SK-N-SH (cell line): ENCODE measurements around the gene FAF2. TPM values are rescaled to one million over a fixed set of nuclear protein-coding genes. Genes with fewer than 3 reads are reported as not detected.

Source experiments
- CTCF ChIA-PET: fragments of 300-600, 350-600 bp; formaldehyde crosslinking; extraction: SDS; loops from one replicate; lab custom pipeline; 2021; lab: Yijun Ruan, JAX
- POLR2A ChIA-PET: fragments of 350-600 bp; sonication (Branson Sonifier 250); formaldehyde crosslinking; extraction: SDS; loops from one replicate; lab custom pipeline; 2020; ENCODE audit warnings: antibody characterized with exemption, inconsistent platforms; lab: Yijun Ruan, JAX
- DNase-seq: peaks from one replicate; pipeline ENCODE4 v3.0.0; 2012
- H2AFZ ChIP-seq: fragments of 200-600 bp; sonication (generic); 2 replicates; pipeline ENCODE4 v1.8.1; 2016; ENCODE audit warnings: antibody characterized with exemption, mild to moderate bottlenecking, low read depth
- H3F3A ChIP-seq: fragments of 200-600 bp; sonication (generic); replicated peaks from 2 replicates; pipeline ENCODE3; 2016; ENCODE audit warnings: antibody characterized with exemption, mild to moderate bottlenecking; ENCODE audit not compliant: insufficient read depth
- H3K27ac ChIP-seq, 2 experiments: fragments of 200-500 bp in 1 of 2; fragments of 200-600 bp in 1 of 2; sonication (Bioruptor generic) in 1 of 2; sonication (generic), shearing (Covaris generic) in 1 of 2; 2 replicates each; pipeline versions ENCODE4 v1.5.1 to v1.6.1; 2014 to 2016; ENCODE audit warnings: low read depth in 2 of 2, inconsistent platforms in 1 of 2, low read length in 1 of 2, mild to moderate bottlenecking in 1 of 2, mixed read lengths in 1 of 2
- H3K27me3 ChIP-seq: fragments of 200-600 bp; sonication (generic), shearing (Covaris generic); 2 replicates; pipeline ENCODE4 v1.6.1; 2016; ENCODE audit warnings: mixed run types; ENCODE audit not compliant: insufficient read depth
- H3K36me3 ChIP-seq, 2 experiments: fragments of 200-500 bp in 1 of 2; fragments of 200-600 bp in 1 of 2; sonication (Bioruptor generic) in 1 of 2; sonication (generic) in 1 of 2; replicated peaks in 1 of 2; 2 replicates each; pipeline versions ENCODE3 to v1.5.1; 2014 to 2016; ENCODE audit warnings: low read length in 1 of 2, mild to moderate bottlenecking in 1 of 2; ENCODE audit not compliant: insufficient read depth in 2 of 2, control insufficient read depth in 1 of 2
- H3K4me1 ChIP-seq, 2 experiments: fragments of 200-500 bp in 1 of 2; fragments of 200-600 bp in 1 of 2; sonication (Bioruptor generic) in 1 of 2; sonication (generic), shearing (Covaris generic) in 1 of 2; 2 replicates each; pipeline versions ENCODE4 v1.5.1 to v1.6.1; 2014 to 2016; ENCODE audit warnings: low read depth in 1 of 2, low read length in 1 of 2, mixed run types in 1 of 2; ENCODE audit not compliant: insufficient read depth in 2 of 2, control insufficient read depth in 1 of 2
- H3K4me2 ChIP-seq: fragments of 200-600 bp; sonication (generic), shearing (Covaris generic); 2 replicates; pipeline ENCODE4 v1.6.1; 2017; ENCODE audit warnings: mixed run types
- H3K4me3 ChIP-seq, 2 experiments: fragments of 200-500 bp in 1 of 2; fragments of 200-600 bp in 1 of 2; sonication (Bioruptor generic) in 1 of 2; sonication (generic), shearing (Covaris generic) in 1 of 2; 2 replicates each; pipeline versions ENCODE4 v1.5.1 to v1.8.1; 2014 to 2016; ENCODE audit warnings: low read depth in 2 of 2, inconsistent platforms in 1 of 2, low read length in 1 of 2, mild to moderate bottlenecking in 1 of 2, mixed read lengths in 1 of 2, moderate library complexity in 1 of 2
- H3K79me2 ChIP-seq: fragments of 200-600 bp; sonication (generic); 2 replicates; pipeline ENCODE4 v1.8.1; 2017; ENCODE audit warnings: mild to moderate bottlenecking; ENCODE audit not compliant: insufficient read depth
- H3K9ac ChIP-seq: fragments of 200-600 bp; sonication (generic); 2 replicates; pipeline ENCODE4 v1.6.1; 2017; ENCODE audit warnings: mixed run types
- H3K9me2 ChIP-seq: fragments of 200-600 bp; sonication (generic); 2 replicates; pipeline ENCODE4 v1.6.1; 2017; ENCODE audit warnings: mixed run types
- H3K9me3 ChIP-seq: fragments of 200-600 bp; sonication (generic); 2 replicates; pipeline ENCODE4 v1.6.1; 2017; ENCODE audit warnings: mixed run types, mild to moderate bottlenecking, moderate library complexity
- H4K20me1 ChIP-seq: fragments of 200-600 bp; sonication (generic); 2 replicates; pipeline ENCODE4 v1.6.1; 2017; ENCODE audit warnings: mild to moderate bottlenecking, mixed run types; ENCODE audit not compliant: insufficient read depth
- CTCF ChIP-seq: fragments of 200-600 bp; sonication (generic); IDR thresholded peaks from 2 replicates; pipeline ENCODE4 v1.6.1; 2017; ENCODE audit warnings: antibody characterized with exemption, mild to moderate bottlenecking, moderate library complexity
- EP300 ChIP-seq, 2 experiments: IDR thresholded peaks; 2 replicates each; pipeline versions ENCODE4 v1.4.0 to v1.6.1; 2012; ENCODE audit warnings: borderline replicate concordance in 1 of 2, low read depth in 1 of 2, low read length in 1 of 2
- FOSL2 ChIP-seq: IDR thresholded peaks from 2 replicates; pipeline ENCODE4 v1.4.0; 2012; ENCODE audit warnings: low read depth, mild to moderate bottlenecking, moderate library complexity, borderline replicate concordance
- FOXJ3 ChIP-seq: sonication (generic); formaldehyde crosslinking; IDR thresholded peaks from 2 replicates; pipeline ENCODE4 v1.5.1; 2020; ENCODE audit warnings: mild to moderate bottlenecking, missing genetic modification reagents
- GATA2 ChIP-seq: sonication (generic); formaldehyde crosslinking; IDR thresholded peaks from 2 replicates; pipeline ENCODE4 v1.5.0; 2020; ENCODE audit warnings: mild to moderate bottlenecking, missing genetic modification reagents
- MEF2A ChIP-seq: IDR thresholded peaks from 2 replicates; pipeline ENCODE4 v1.4.0; 2012; ENCODE audit warnings: low read depth, borderline replicate concordance
- NRF1 ChIP-seq: IDR thresholded peaks from 2 replicates; pipeline ENCODE4 v1.6.1; 2012; ENCODE audit warnings: low read depth, mild to moderate bottlenecking, low read length
- RXRA ChIP-seq: IDR thresholded peaks from 2 replicates; pipeline ENCODE4 v1.4.0; 2012; ENCODE audit warnings: low read depth, mild to moderate bottlenecking, borderline replicate concordance
- SIN3A ChIP-seq: IDR thresholded peaks from 2 replicates; pipeline ENCODE4 v1.6.1; 2012; ENCODE audit warnings: low read depth, mild to moderate bottlenecking, low read length, moderate library complexity, borderline replicate concordance
- WGBS: methylation state at CpG from one replicate; pipeline ENCODE4 v1.1.6; 2017; ENCODE audit warnings: low lambda C conversion rate; 5-methylcytosine and 5-hydroxymethylcytosine counted together
- polyA plus RNA-seq, 3 experiments: library from polyadenylated mRNA; depleted of rRNA; stranded (reverse); fragments of >200 nt; gene quantifications; 2 replicates each; pipeline ENCODE4 v1.2.3, GENCODE V29; 2012
- TF ChIP-seq, protein P1 (sequence below): fragments of 150-350 bp; IDR thresholded peaks from 2 replicates; pipeline ENCODE4 v1.6.1; 2016; ENCODE audit warnings: mild to moderate bottlenecking, low read depth, low read length
- TF ChIP-seq, protein P2 (sequence below): IDR thresholded peaks from 2 replicates; pipeline ENCODE4 v1.6.1; 2012; ENCODE audit warnings: mild to moderate bottlenecking, low read depth, low read length, moderate library complexity

The FAF2 gene
- polyA plus RNA-seq, 1 of the 3 experiments (the other 2 are of a cell fraction): 25.5 TPM

DNA sequence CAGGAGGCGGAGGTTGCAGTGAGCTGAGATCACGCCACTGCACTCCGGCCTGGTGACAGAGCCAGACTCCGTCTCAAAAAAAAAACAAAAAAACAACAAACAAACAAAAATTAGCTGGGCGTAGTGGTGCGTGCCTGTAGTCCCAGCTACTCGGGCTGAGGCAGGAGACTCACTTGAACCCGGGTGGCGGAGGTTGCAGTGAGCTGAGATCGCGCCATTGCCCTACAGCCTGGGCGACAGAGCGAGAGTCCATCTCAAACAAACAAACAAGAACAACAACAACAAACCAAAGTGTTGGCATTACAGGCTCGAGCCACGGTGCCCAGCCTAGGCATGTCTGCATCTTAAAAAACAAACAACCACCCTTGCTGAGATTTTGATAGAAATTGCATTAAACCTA is 76.8 kb downstream of the FAF2 start:
- Histone ChIP-seq H3K79me2 (no peaks in the 10 kb centered on the region), H3K9me2 (no peaks in the 10 kb centered on the region), H3F3A (peaks cover 3% of the 10 kb centered on the region), H4K20me1 (no peaks in the 10 kb centered on the region), H2AFZ (no peak overlapping the region), H3K27ac (no peak overlapping the region), H3K9ac (no peak overlapping the region), H3K4me2 (no peak overlapping the region), H3K4me3 (no peak overlapping the region), H3K27me3 (no peaks in the 10 kb centered on the region), H3K36me3 (peaks cover 0 to 31% of the 10 kb centered on the region in 2 experiments), H3K9me3 (no peaks in the 10 kb centered on the region), H3K4me1 (no peaks in the 10 kb centered on the region; a peak in 1 of 4 replicates)
- TF ChIP-seq RXRA (no peak), NRF1 (no peak)
- TF ChIP-seq, protein P1, sequence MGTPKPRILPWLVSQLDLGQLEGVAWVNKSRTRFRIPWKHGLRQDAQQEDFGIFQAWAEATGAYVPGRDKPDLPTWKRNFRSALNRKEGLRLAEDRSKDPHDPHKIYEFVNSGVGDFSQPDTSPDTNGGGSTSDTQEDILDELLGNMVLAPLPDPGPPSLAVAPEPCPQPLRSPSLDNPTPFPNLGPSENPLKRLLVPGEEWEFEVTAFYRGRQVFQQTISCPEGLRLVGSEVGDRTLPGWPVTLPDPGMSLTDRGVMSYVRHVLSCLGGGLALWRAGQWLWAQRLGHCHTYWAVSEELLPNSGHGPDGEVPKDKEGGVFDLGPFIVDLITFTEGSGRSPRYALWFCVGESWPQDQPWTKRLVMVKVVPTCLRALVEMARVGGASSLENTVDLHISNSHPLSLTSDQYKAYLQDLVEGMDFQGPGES: no peak
- WGBS: 95% methylated on average over 15 of the region's 15 CpGs
- CTCF ChIA-PET: interaction anchor here (0.6 to 1.1 kb wide), 2 partner anchors 77 to 233 kb away, joined by 3 read pairs; no protein-coding TSS in a partner anchor
- POLR2A ChIA-PET: no interaction called here
- DNase-seq: no peak

DNA sequence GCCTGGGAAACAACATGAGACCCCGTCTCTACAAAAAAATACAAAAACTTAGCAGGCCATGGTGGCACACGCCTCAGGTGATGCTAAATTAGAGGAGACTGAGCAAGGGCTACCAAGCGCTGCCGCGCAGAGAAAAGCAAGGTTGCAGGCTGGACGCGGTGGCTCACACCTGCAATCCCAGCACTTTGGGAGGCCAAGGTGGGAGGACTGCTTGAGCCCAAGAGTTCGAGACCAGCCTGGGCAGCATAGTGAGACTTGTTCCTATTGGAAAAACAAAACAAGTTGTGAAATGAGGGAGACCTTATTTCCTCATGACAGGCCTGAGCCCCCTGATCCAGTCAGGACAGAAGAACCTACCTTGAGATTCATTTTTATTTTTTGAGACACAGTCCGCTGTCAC is 77.5 kb downstream of the FAF2 start:
- over 99% methylated on average over 9 of the region's 9 CpGs for WGBS
- Histone ChIP-seq H3K4me2 (no peak overlapping the region), H3K27ac (no peak overlapping the region), H3K9me3 (no peaks in the 10 kb centered on the region), H3K36me3 (peaks cover 0 to 34% of the 10 kb centered on the region in 2 experiments), H3K79me2 (no peaks in the 10 kb centered on the region), H3K27me3 (no peaks in the 10 kb centered on the region), H3K9me2 (no peaks in the 10 kb centered on the region), H3K4me1 (peaks cover 0 to 5% of the 10 kb centered on the region in 2 experiments; a peak in 1 of 4 replicates), H3K4me3 (no peak overlapping the region), H3F3A (peaks cover 3% of the 10 kb centered on the region), H2AFZ (no peak overlapping the region), H4K20me1 (no peaks in the 10 kb centered on the region), H3K9ac (no peak overlapping the region)
- CTCF ChIA-PET: interaction anchor here (0.6 to 1.1 kb wide), 2 partner anchors 78 to 234 kb away, joined by 3 read pairs; no protein-coding TSS in a partner anchor
- POLR2A ChIA-PET: no interaction called here
- DNase-seq: no peak
- TF ChIP-seq FOXJ3 (CRISPR knock-in tag) (no peak), GATA2 (CRISPR knock-in tag) (no peak), FOSL2 (no peak), SIN3A (no peak), CTCF (no peak), MEF2A (no peak), EP300 (IDR thresholded peaks at IDR 0.05; ENCODE audit: borderline replicate concordance in 1 of 2, low read depth in 1 of 2, low read length in 1 of 2) (no peak)
- TF ChIP-seq, protein P2, sequence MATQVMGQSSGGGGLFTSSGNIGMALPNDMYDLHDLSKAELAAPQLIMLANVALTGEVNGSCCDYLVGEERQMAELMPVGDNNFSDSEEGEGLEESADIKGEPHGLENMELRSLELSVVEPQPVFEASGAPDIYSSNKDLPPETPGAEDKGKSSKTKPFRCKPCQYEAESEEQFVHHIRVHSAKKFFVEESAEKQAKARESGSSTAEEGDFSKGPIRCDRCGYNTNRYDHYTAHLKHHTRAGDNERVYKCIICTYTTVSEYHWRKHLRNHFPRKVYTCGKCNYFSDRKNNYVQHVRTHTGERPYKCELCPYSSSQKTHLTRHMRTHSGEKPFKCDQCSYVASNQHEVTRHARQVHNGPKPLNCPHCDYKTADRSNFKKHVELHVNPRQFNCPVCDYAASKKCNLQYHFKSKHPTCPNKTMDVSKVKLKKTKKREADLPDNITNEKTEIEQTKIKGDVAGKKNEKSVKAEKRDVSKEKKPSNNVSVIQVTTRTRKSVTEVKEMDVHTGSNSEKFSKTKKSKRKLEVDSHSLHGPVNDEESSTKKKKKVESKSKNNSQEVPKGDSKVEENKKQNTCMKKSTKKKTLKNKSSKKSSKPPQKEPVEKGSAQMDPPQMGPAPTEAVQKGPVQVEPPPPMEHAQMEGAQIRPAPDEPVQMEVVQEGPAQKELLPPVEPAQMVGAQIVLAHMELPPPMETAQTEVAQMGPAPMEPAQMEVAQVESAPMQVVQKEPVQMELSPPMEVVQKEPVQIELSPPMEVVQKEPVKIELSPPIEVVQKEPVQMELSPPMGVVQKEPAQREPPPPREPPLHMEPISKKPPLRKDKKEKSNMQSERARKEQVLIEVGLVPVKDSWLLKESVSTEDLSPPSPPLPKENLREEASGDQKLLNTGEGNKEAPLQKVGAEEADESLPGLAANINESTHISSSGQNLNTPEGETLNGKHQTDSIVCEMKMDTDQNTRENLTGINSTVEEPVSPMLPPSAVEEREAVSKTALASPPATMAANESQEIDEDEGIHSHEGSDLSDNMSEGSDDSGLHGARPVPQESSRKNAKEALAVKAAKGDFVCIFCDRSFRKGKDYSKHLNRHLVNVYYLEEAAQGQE: no peak
